ENCODE measurements around the gene UFD1. TPM values are rescaled to one million over a fixed set of nuclear protein-coding genes. Genes with fewer than 3 reads are reported as not detected.

Gene UFD1, protein sequence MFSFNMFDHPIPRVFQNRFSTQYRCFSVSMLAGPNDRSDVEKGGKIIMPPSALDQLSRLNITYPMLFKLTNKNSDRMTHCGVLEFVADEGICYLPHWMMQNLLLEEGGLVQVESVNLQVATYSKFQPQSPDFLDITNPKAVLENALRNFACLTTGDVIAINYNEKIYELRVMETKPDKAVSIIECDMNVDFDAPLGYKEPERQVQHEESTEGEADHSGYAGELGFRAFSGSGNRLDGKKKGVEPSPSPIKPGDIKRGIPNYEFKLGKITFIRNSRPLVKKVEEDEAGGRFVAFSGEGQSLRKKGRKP
- 74.4 and 76.0 TPM in 2 replicates for total RNA-seq (2021)
- long read RNA-seq, transcript UFD1-201 (12 exons, 1,814 nt) = major isoform, 241 of 270 reads
- long read RNA-seq, partial matches to known transcripts = 4 of 270 reads
- long read RNA-seq, other reads (novel, unspliced or antisense) = 23 of 270 reads

DNA sequence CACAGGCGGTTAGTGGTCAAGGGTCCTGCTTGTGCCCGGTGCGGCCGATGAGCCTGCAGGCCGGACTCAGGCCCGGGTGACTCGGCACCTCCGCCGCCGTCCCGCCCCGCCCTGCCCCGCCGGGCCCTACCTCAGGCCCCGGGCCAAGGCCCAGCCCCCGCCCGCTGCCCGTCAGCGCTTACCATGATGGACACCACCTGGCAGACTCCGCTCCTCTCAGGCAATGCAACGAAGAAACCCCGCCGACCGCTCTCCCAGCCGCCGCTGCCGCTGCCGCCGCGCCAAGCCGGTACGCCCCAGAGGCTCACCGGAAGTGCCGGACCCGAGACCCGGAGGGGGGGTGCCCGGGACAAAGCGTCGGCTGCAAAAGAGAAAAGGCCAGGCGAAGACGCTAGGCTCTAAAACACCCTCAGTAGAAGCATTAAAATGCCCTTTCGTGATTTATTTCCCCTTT lies at the start of gene UFD1:
Gene UFD1 (minus strand): TSS at position 293 of the 454 bp plus-strand sequence. CDS start 108 bp downstream, at position 185.
- Histone ChIP-seq H3K4me2 (ENCODE audit: insufficient read depth, insufficient read length, low read length) (peak within 1 kb of the TSS; percentile 75), H3K56ac (ENCODE audit: insufficient read length, low read depth, low read length) (peak within 1 kb of the TSS; percentile 97), H2BK12ac (ENCODE audit: insufficient read length, low read depth, low read length) (peak within 1 kb of the TSS; percentile 95), H3K23ac (ENCODE audit: insufficient read length, low read depth, low read length) (no peak within 1 kb of the TSS), H3K27ac (ENCODE audit: insufficient read length, low read depth, low read length) (peak within 1 kb of the TSS; percentile 93), H3K9me3 (ENCODE audit: control insufficient read depth, low read depth, low read length) (no peaks in the 10 kb centered on the region), H2BK15ac (ENCODE audit: low read depth, low read length) (no peak within 1 kb of the TSS), H3K27me3 (ENCODE audit: insufficient read depth, low read length) (no peaks in the 10 kb centered on the region), H2BK120ac (ENCODE audit: low read depth, low read length, poor library complexity, severe bottlenecking) (peak within 1 kb of the TSS; percentile 95), H3K4me1 (ENCODE audit: insufficient read depth, low read length) (peaks cover 3% of the 10 kb centered on the region), H4K5ac (ENCODE audit: insufficient read length, low read depth, low read length) (peak within 1 kb of the TSS; percentile 97), H3K14ac (ENCODE audit: insufficient read depth, low read length) (peak within 1 kb of the TSS; percentile 98), H2BK5ac (ENCODE audit: insufficient read length, low read length) (peak within 1 kb of the TSS; percentile 98), H4K20me1 (ENCODE audit: control insufficient read depth, insufficient read depth, insufficient read length) (no peaks in the 10 kb centered on the region), H3K18ac (ENCODE audit: insufficient read length, low read depth, low read length) (peak within 1 kb of the TSS; percentile 99), H3K79me1 (ENCODE audit: insufficient read depth, low read depth, low read length, poor library complexity, severe bottlenecking) (no peaks in the 10 kb centered on the region), H3K4ac (ENCODE audit: low read depth, low read length) (no peak within 1 kb of the TSS; the same call in 1 of the 2 replicates), H4K8ac (replicated peaks; ENCODE audit: insufficient read length, low read depth, low read length) (no peak within 1 kb of the TSS), H3T11ph (ENCODE audit: low read length) (peak within 1 kb of the TSS; percentile 98), H4K91ac (ENCODE audit: insufficient read length, low read depth, low read length) (peak within 1 kb of the TSS; percentile 48), H3K9ac (ENCODE audit: extremely low read depth, insufficient read length, low read length) (peak within 1 kb of the TSS; percentile 96), H2AFZ (ENCODE audit: low read length) (peak within 1 kb of the TSS; percentile 93), H2BK20ac (ENCODE audit: low read depth, low read length, poor library complexity, severe bottlenecking) (no peak within 1 kb of the TSS), H2AK5ac (ENCODE audit: insufficient read length, low read length) (no peak within 1 kb of the TSS), H3K79me2 (ENCODE audit: insufficient read depth, low read length) (peaks cover 20% of the 10 kb centered on the region; the same call in 1 of the 2 replicates), H3K23me2 (ENCODE audit: insufficient read length, low read depth, low read length, poor library complexity, severe bottlenecking) (peaks cover 13% of the 10 kb centered on the region)
- Mint-ChIP-seq H3K9me3 (no peaks in the 10 kb centered on the region), H3K36me3 (ENCODE audit: insufficient read depth in 1 of 3, low read depth in 3 of 3) (peaks cover 16 to 32% (median 20%) of the 10 kb centered on the region in 3 experiments), H3K27me3 (ENCODE audit: low read depth) (no peaks in the 10 kb centered on the region; the same call in 1 of the 2 replicates), H3K27ac (peak within 1 kb of the TSS; percentile 99 to 100 (median 100)), H3K4me1 (peaks cover 20% of the 10 kb centered on the region in 2 experiments), H3K4me3 (peak within 1 kb of the TSS; percentile 98)
- TF ChIP-seq, protein P1, sequence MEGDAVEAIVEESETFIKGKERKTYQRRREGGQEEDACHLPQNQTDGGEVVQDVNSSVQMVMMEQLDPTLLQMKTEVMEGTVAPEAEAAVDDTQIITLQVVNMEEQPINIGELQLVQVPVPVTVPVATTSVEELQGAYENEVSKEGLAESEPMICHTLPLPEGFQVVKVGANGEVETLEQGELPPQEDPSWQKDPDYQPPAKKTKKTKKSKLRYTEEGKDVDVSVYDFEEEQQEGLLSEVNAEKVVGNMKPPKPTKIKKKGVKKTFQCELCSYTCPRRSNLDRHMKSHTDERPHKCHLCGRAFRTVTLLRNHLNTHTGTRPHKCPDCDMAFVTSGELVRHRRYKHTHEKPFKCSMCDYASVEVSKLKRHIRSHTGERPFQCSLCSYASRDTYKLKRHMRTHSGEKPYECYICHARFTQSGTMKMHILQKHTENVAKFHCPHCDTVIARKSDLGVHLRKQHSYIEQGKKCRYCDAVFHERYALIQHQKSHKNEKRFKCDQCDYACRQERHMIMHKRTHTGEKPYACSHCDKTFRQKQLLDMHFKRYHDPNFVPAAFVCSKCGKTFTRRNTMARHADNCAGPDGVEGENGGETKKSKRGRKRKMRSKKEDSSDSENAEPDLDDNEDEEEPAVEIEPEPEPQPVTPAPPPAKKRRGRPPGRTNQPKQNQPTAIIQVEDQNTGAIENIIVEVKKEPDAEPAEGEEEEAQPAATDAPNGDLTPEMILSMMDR (conservative IDR thresholded peaks at IDR 0.05) = no peak
- no CpG with 5 or more reads among the region's 42 CpGs for WGBS (ENCODE audit: extremely low coverage, insufficient read length, low lambda C conversion rate)
- DNase-seq = peak; percentile 87

Measured in H9 (cell line).